GM12874 (cell line): ENCODE data around the gene TNIK.

ENCODE experiments used
- CTCF ChIP-seq: IDR thresholded peaks from 2 replicates; pipeline ENCODE4 v1.5.1; 2011; ENCODE audit warnings: low read depth, mild to moderate bottlenecking, control low read depth, low read length, moderate library complexity; ENCODE audit not compliant: insufficient read depth

TNIK gene

GRCh38 chr3:171026597-171027293 is 433.5 kb downstream of the TNIK start, which contains the start of gene SLC2A2:
SLC2A2 (minus strand) TSS chr3:171026720; CDS start chr3:171026670, 50 bp downstream.
- TF ChIP-seq CTCF, result no peak

DNA sequence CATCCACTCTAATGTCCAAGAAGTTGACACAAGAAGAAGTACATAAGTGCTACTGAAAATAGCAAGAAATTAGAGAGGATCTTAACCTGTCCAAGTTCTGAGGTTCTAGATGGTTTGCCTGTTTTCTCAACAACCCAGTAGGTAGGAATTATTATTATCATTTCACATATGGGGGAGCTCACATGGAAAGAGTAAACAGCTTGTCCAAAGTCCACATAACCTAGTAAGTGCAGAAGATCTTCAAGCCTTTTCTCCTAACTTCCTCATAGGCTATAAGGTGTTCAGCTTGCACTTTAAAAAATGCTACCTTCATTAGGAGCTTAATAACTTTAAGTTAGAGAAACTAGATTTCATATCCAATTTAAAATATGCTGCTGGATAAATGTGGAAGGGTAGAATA is 436.6 kb downstream of the TNIK start:
- TF ChIP-seq CTCF, result no peak

DNA sequence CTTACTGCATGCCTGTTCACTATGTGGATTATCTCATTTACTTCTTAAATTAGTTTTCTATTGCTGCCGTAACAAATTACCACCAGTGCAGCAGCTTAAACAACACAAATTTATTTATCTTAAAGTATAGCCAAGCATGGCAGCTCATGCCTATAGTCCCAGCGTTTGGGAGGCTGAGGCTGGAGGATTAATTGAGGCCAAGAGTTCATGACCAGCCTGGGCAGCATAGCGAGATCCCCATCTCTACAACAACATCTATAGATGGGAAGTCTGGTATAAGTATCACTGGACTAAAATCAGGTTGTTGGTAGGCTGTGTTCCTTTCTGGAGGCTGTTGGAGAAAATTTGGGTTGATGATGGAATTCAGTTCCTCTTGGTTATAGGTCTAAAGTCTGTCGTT is 438.8 kb downstream of the TNIK start:
- TF ChIP-seq CTCF, result no peak

GRCh38 chr3:171018156-171018935 is 441.9 kb downstream of the TNIK start:
- no peak for TF ChIP-seq CTCF

DNA sequence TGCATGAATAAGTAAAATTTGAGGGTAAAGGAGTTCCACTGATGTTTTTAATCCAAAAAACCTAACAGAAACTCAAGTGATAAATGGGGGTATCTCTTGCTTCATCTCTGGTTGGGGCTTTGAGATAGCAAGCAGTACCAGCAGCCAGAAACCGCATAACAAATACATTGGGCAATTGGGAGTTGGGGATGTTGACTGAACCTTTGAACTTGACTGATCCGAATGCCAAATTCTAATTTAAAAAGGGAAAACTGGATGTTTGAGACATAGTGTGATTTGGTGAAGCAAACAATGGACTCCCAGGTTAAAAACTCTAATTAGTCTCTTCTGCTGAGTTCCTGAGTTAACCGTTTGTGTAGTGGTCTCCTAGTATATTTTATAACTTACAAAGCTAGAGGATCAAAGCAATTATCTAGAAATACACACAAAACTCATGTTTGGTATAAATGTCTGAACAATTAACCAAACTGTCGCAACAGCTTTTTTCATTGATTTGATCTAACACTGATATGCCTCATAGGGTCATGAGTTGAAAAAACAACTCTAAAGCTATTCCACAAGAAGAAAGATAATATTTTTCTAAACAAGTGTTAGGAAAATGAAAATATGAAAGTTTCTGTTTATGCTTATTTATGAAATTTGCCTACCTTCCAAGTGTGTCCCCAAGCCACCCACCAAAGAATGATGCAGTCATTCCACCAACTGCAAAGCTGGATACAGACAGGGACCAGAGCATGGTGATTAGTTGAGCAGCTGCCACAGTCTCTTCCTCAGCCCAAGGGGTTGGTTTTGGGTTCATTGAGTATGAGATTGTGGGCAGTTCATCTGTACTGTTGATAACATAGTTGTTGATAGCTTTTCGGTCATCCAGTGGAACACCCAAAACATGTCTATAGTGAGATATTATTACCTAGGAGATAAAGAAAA is 446.1 kb downstream of the TNIK start:
- no peak for TF ChIP-seq CTCF

DNA sequence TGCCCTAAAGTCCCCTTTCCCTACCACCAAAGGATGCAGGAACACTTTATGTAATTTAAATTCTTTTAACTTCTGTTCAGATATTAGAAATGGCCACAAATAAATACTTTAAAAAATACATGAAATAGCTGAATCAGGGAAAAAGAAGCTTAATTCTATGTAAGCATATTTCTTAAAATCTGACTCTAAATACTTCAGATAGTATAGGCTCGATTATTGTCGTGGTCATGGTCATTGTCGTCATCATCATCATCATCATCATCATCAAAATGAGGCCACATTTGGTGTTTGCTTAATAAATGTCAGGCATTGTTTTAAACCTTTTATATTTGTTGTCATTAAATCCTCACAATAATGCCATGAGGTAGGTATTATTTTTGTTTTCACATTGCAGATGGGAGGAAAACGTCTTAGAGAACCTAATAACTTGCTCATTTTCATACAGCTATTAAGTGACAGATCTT is 448.3 kb downstream of the TNIK start:
- no peak for TF ChIP-seq CTCF
